Spleen (tissue), 7 donors: Measurements from ENCODE around the gene CACNA2D2.

ENCODE experiments used
- CTCF ChIP-seq, 11 experiments: fragments of 200-600 bp in 7 of 11; fragments of 450-650 bp in 4 of 11; sonication (generic) in 4 of 11; IDR thresholded peaks in 8 of 11; conservative IDR thresholded peaks in 3 of 11; 1 replicate in 7 of 11; 2 replicates in 4 of 11; pipeline versions ENCODE4 v1.4.0 to v1.8.0; 2016 to 2021; ENCODE audit warnings: antibody characterized with exemption in 11 of 11, inconsistent platforms in 4 of 11, mild to moderate bottlenecking in 1 of 11
- POLR2A ChIP-seq, 3 donors: fragments of 450-650 bp; IDR thresholded peaks; one replicate each; pipeline ENCODE4 v1.5.1; 2017; ENCODE audit warnings: antibody characterized with exemption in 3 of 3, mild to moderate bottlenecking in 1 of 3
- donor health status: DM: no; HTN: no; CAD: no; lungs with moderate emphysema.
- donor health status: DM: no; HTN: no; CAD: no.
- donor health status: DM: no; HTN: no; CAD: no.

GRCh38 chr3:50369012-50369670 is 134.3 kb downstream of the CACNA2D2 start:
- TF ChIP-seq CTCF (IDR thresholded peaks at IDR 0.05 in 8 of 11, conservative IDR thresholded peaks at IDR 0.05 in 3 of 11): no peak
- TF ChIP-seq POLR2A (IDR thresholded peaks at IDR 0.05): no peak
